CD14-positive monocyte (primary cell): ENCODE measurements around the gene FIZ1. TPM values are rescaled to one million over a fixed set of nuclear protein-coding genes. Genes with fewer than 3 reads are reported as not detected.

Experiments
- DNase-seq, 3 donors: peaks; one replicate each; pipeline ENCODE4 v3.0.0-alpha.2; 2011 to 2022
- H2AFZ ChIP-seq: 2 replicates; pipeline ENCODE4 v1.6.0; 2012; ENCODE audit warnings: mild to moderate bottlenecking, low read depth, low read length, inconsistent platforms; ENCODE audit not compliant: insufficient read depth, poor library complexity, severe bottlenecking
- H3K27ac ChIP-seq, 2 donors: 1 replicate in 1 of 2; 2 replicates in 1 of 2; pipeline ENCODE4 v1.5.1; 2012 to 2013; ENCODE audit warnings: low read length in 2 of 2, control low read depth in 1 of 2, inconsistent platforms in 1 of 2, low read depth in 1 of 2, mild to moderate bottlenecking in 1 of 2
- H3K27me3 ChIP-seq, 2 donors: one replicate each; pipeline versions ENCODE4 v1.6.0 to v1.6.1; 2011 to 2013; ENCODE audit warnings: low read length in 2 of 2; ENCODE audit not compliant: control insufficient read depth in 2 of 2, insufficient read depth in 2 of 2
- H3K36me3 ChIP-seq, 2 donors: replicated peaks in 1 of 2; 1 replicate in 1 of 2; 2 replicates in 1 of 2; pipeline versions ENCODE4 v1.5.1 to v1.6.1; 2012 to 2013; ENCODE audit warnings: low read length in 2 of 2, control low read depth in 1 of 2, inconsistent platforms in 1 of 2, mild to moderate bottlenecking in 1 of 2; ENCODE audit not compliant: insufficient read depth in 2 of 2, control insufficient read depth in 1 of 2
- H3K4me1 ChIP-seq, 2 donors: 1 replicate in 1 of 2; 2 replicates in 1 of 2; pipeline versions ENCODE4 v1.5.1 to v1.6.1; 2012 to 2013; ENCODE audit warnings: low read length in 2 of 2, control low read depth in 1 of 2, inconsistent platforms in 1 of 2, mild to moderate bottlenecking in 1 of 2, moderate library complexity in 1 of 2; ENCODE audit not compliant: insufficient read depth in 2 of 2, control insufficient read depth in 1 of 2
- H3K4me2 ChIP-seq: replicated peaks from 2 replicates; pipeline ENCODE3; 2012; ENCODE audit warnings: low read length, moderate library complexity, mild to moderate bottlenecking; ENCODE audit not compliant: poor library complexity, severe bottlenecking; ENCODE audit errors: extremely low read depth
- H3K4me3 ChIP-seq, 3 experiments: fragments of 200-600 bp in 1 of 3; sonication (generic) in 1 of 3; replicated peaks in 1 of 3; 1 replicate in 2 of 3; 2 replicates in 1 of 3; pipeline ENCODE4 v1.5.1; 2011 to 2013; ENCODE audit warnings: low read length in 3 of 3, mild to moderate bottlenecking in 3 of 3, control low read depth in 2 of 3, low read depth in 2 of 3, inconsistent platforms in 1 of 3, moderate library complexity in 1 of 3
- H3K79me2 ChIP-seq: 2 replicates; pipeline ENCODE4 v1.6.0; 2012; ENCODE audit warnings: mild to moderate bottlenecking, control low read depth, inconsistent platforms, low read length, moderate library complexity; ENCODE audit not compliant: insufficient read depth
- H3K9ac ChIP-seq: 2 replicates; pipeline ENCODE4 v1.6.0; 2017; ENCODE audit warnings: low read length, mild to moderate bottlenecking; ENCODE audit not compliant: insufficient read depth, poor library complexity, severe bottlenecking
- H3K9me3 ChIP-seq, 2 donors: replicated peaks in 1 of 2; 1 replicate in 1 of 2; 2 replicates in 1 of 2; pipeline versions ENCODE4 v1.5.1 to v1.6.1; 2012 to 2013; ENCODE audit warnings: low read length in 2 of 2, control low read depth in 1 of 2; ENCODE audit not compliant: control insufficient read depth in 1 of 2, insufficient read depth in 1 of 2
- H4K20me1 ChIP-seq: 2 replicates; pipeline ENCODE4 v1.6.0; 2012; ENCODE audit warnings: mild to moderate bottlenecking, low read length, control low read depth, moderate library complexity; ENCODE audit not compliant: insufficient read depth
- H3K27ac Mint-ChIP-seq, 7 donors: one replicate each; pipeline ENCODE4 v1.8.0; 2020; ENCODE audit warnings: mild to moderate bottlenecking in 7 of 7, mixed read lengths in 7 of 7, moderate library complexity in 6 of 7, inconsistent platforms in 2 of 7
- H3K27me3 Mint-ChIP-seq, 3 donors: one replicate each; pipeline ENCODE4 v1.8.0; 2021 to 2022; ENCODE audit warnings: low read depth in 3 of 3, mild to moderate bottlenecking in 3 of 3, mixed read lengths in 3 of 3, moderate library complexity in 3 of 3, inconsistent platforms in 1 of 3
- H3K36me3 Mint-ChIP-seq, 2 donors: one replicate each; pipeline ENCODE4 v1.8.0; 2020; ENCODE audit warnings: mixed read lengths in 2 of 2, inconsistent platforms in 1 of 2, mild to moderate bottlenecking in 1 of 2
- H3K4me1 Mint-ChIP-seq: one replicate; pipeline ENCODE4 v1.8.0; 2020; ENCODE audit warnings: mild to moderate bottlenecking, mixed read lengths
- H3K4me3 Mint-ChIP-seq, 2 donors: one replicate each; pipeline ENCODE4 v1.8.0; 2020; ENCODE audit warnings: mild to moderate bottlenecking in 2 of 2, mixed read lengths in 2 of 2, moderate library complexity in 1 of 2
- H3K9me3 Mint-ChIP-seq, 7 donors: one replicate each; pipeline ENCODE4 v1.8.0; 2020 to 2022; ENCODE audit warnings: mixed read lengths in 7 of 7, mild to moderate bottlenecking in 6 of 7, moderate library complexity in 6 of 7, inconsistent platforms in 2 of 7
- WGBS: methylation state at CpG from one replicate; pipeline ENCODE4 v1.1.5; 2013; ENCODE audit warnings: missing lambda C conversion rate; ENCODE audit not compliant: insufficient coverage; 5-methylcytosine and 5-hydroxymethylcytosine counted together
- intact Hi-C, 2 donors: fragments of 100-400 bp; cut with micrococcal nuclease; formaldehyde crosslinking; loops; one replicate each; pipeline versions ENCODE4 v1.15.0 to v1.15.1; 2023
- polyA plus RNA-seq, 3 donors: library from polyadenylated mRNA; depleted of rRNA in 1 of 3; unstranded in 2 of 3; stranded (reverse) in 1 of 3; fragments of 300-500 nt in 2 of 3; fragments of >200 nt in 1 of 3; fragmentation: Illumina TruSeq in 2 of 3; gene quantifications; 1 replicate in 2 of 3; 2 replicates in 1 of 3; pipeline ENCODE4 v1.2.3, GENCODE V29; 2012 to 2021
- TF ChIP-seq, protein P1 (sequence below): fragments of 200-600 bp; IDR thresholded peaks from one replicate; pipeline ENCODE4 v1.8.0; 2022; ENCODE audit warnings: antibody characterized with exemption, mild to moderate bottlenecking

FIZ1 gene
- polyA plus RNA-seq, 3 donors: 1.2 to 2.6 (median 1.6) TPM

DNA sequence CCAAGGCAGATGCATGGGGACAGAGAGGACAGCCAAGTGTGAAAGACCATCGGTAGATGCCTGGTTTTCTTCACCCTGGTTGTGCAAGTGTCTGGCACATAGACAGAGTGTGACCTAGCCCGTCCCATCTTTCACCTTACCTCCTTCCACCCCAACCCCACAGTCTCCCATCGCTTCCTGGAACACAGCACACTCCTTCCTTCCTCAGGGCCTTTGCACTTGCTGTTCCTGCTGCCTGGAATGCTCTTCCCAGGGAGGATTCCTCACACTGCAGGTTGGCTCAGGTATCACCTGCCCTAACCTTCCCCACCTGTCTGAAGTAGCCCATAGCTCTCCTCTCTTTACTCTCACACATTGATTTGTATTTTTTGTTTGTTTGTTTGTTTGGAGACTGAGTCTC lies 3.0 kb downstream of the FIZ1 start:
- peaks cover 24 to 38% of the 10 kb centered on the region in 2 donors for H3K36me3 ChIP-seq
- Mint-ChIP-seq H3K9me3 (peaks cover 6 to 20% (median 12%) of the 10 kb centered on the region in 7 donors), H3K36me3 (peaks cover 29 to 41% of the 10 kb centered on the region in 2 donors), H3K27ac (no peak overlapping the region), H3K27me3 (no peaks in the 10 kb centered on the region), H3K4me3 (no peak overlapping the region), H3K4me1 (peaks cover 11% of the 10 kb centered on the region)
- H3K27ac ChIP-seq: no peak overlapping the region
- DNase-seq: no peak
- no peaks in the 10 kb centered on the region for H4K20me1 ChIP-seq
- H3K9ac ChIP-seq: no peak overlapping the region
- TF ChIP-seq, protein P1, sequence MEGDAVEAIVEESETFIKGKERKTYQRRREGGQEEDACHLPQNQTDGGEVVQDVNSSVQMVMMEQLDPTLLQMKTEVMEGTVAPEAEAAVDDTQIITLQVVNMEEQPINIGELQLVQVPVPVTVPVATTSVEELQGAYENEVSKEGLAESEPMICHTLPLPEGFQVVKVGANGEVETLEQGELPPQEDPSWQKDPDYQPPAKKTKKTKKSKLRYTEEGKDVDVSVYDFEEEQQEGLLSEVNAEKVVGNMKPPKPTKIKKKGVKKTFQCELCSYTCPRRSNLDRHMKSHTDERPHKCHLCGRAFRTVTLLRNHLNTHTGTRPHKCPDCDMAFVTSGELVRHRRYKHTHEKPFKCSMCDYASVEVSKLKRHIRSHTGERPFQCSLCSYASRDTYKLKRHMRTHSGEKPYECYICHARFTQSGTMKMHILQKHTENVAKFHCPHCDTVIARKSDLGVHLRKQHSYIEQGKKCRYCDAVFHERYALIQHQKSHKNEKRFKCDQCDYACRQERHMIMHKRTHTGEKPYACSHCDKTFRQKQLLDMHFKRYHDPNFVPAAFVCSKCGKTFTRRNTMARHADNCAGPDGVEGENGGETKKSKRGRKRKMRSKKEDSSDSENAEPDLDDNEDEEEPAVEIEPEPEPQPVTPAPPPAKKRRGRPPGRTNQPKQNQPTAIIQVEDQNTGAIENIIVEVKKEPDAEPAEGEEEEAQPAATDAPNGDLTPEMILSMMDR: no peak
- no peak overlapping the region for H3K4me3 ChIP-seq
- no peak overlapping the region for H2AFZ ChIP-seq
- no peaks in the 10 kb centered on the region for H3K27me3 ChIP-seq
- WGBS: 100% methylated on average over 2 of the region's 3 CpGs
- H3K4me2 ChIP-seq: no peak overlapping the region
- peaks cover 0 to 10% of the 10 kb centered on the region in 2 donors for H3K9me3 ChIP-seq
- intact Hi-C loops: no loop called here
- H3K4me1 ChIP-seq: peaks cover 8% of the 10 kb centered on the region in 2 donors
- peaks cover 17% of the 10 kb centered on the region for H3K79me2 ChIP-seq

DNA sequence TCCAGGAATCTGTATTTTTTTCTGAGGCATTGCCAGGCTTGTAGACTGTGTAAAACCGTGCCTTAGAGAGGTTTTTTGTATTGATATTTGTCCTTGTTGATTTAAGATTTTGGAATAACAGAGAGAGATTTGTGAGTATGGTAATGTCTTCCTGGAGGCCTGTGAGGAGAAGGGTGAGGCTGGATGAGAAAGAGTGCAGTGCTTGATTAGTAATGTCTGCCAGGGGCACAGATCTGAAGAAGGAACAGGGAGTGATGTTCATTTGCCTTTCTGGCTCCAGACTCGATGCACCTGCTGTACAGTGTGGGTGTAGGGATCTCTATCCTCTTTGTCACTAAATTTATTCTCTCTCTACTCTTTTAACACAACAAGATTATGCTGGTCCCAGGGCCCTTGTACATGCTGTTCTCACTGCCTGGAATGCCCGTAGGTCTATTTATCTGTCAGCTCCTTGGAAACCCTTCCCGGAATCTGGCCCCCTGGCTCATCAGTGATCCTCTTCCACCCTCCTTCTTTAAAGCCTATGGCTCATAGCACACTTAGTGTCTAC lies 4.2 kb downstream of the FIZ1 start:
- peaks cover 24 to 38% of the 10 kb centered on the region in 2 donors for H3K36me3 ChIP-seq
- peaks cover 6% of the 10 kb centered on the region for H3K79me2 ChIP-seq
- H3K4me2 ChIP-seq: no peak overlapping the region
- TF ChIP-seq, protein P1: no peak
- H3K9me3 Mint-ChIP-seq: peaks cover 6 to 20% (median 12%) of the 10 kb centered on the region in 7 donors
- 100% methylated on average over 2 of the region's 4 CpGs for WGBS
- H3K4me3 ChIP-seq: no peak overlapping the region
- H3K9ac ChIP-seq: no peak overlapping the region
- H3K27me3 ChIP-seq: no peaks in the 10 kb centered on the region
- no peaks in the 10 kb centered on the region for H3K4me1 ChIP-seq
- H4K20me1 ChIP-seq: no peaks in the 10 kb centered on the region
- peaks cover 29 to 41% of the 10 kb centered on the region in 2 donors for H3K36me3 Mint-ChIP-seq
- intact Hi-C loops: no loop called here
- H3K27me3 Mint-ChIP-seq: peaks cover 0 to 2% (median 0%) of the 10 kb centered on the region in 3 donors
- no peak overlapping the region for H3K27ac ChIP-seq
- peaks cover 0 to 10% of the 10 kb centered on the region in 2 donors for H3K9me3 ChIP-seq
- no peak overlapping the region for H3K4me3 Mint-ChIP-seq
- peaks cover 5% of the 10 kb centered on the region for H3K4me1 Mint-ChIP-seq
- H3K27ac Mint-ChIP-seq: peak overlapping the region in 1 of 7 donors; percentile 1
- H2AFZ ChIP-seq: no peak overlapping the region
- DNase-seq: no peak
